Activated CD8-positive, alpha-beta memory T cell treated with anti-CD3 and anti-CD28 coated beads for 36 hours (primary cell): ENCODE results near the gene TAS2R46. TPM values are rescaled to one million over a fixed set of nuclear protein-coding genes. Genes with fewer than 3 reads are reported as not detected.
"Not testable (repeated sequence)": the region's sequence is repeated elsewhere in the genome, so short reads cannot be mapped to it uniquely, and the experiment has no call there.

Experiments
- CTCF ChIA-PET: fragments of 350-600 bp; sonication (Branson Sonifier 250); formaldehyde crosslinking; loops from one replicate; lab custom pipeline; 2021; ENCODE audit warnings: antibody characterized with exemption; lab: Charles Lee
- POLR2A ChIA-PET: fragments of 350-600 bp; sonication (Branson Sonifier 250); formaldehyde crosslinking; loops from one replicate; lab custom pipeline; 2021; ENCODE audit warnings: antibody characterized with exemption; lab: Charles Lee
- total RNA-seq, 2 experiments: library from RNA; stranded (reverse); gene quantifications; one replicate each; pipeline ENCODE4 v1.2.3, GENCODE V29; 2021

The TAS2R46 gene, protein sequence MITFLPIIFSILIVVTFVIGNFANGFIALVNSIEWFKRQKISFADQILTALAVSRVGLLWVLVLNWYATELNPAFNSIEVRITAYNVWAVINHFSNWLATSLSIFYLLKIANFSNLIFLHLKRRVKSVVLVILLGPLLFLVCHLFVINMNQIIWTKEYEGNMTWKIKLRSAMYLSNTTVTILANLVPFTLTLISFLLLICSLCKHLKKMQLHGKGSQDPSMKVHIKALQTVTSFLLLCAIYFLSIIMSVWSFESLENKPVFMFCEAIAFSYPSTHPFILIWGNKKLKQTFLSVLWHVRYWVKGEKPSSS
- total RNA-seq, result under 1 TPM; 0.34 to 0.38 TPM

DNA sequence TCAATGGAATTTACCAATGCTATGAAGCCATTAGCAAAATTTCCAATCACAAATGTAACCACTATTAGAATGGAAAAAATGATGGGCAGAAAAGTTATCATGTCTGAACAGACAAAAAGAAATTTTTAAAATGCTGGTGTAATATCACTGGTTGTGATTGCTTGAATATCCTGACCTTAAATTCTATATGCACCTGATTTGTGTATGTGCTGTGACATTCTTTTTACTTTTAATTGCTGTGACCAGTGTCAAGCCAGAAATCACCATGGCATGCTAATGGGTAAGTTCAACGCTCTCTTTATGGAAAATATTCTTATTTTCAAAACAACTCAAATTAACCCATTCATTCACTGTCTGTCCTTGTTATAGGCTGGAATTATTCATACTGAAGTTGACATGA lies at the start of gene TAS2R46:
Gene TAS2R46 (minus strand): TSS at position 101 of the 400 bp plus-strand sequence. CDS start 0 bp downstream, at position 101.
- CTCF ChIA-PET, POLR2A ChIA-PET: not testable (repeated sequence)

DNA sequence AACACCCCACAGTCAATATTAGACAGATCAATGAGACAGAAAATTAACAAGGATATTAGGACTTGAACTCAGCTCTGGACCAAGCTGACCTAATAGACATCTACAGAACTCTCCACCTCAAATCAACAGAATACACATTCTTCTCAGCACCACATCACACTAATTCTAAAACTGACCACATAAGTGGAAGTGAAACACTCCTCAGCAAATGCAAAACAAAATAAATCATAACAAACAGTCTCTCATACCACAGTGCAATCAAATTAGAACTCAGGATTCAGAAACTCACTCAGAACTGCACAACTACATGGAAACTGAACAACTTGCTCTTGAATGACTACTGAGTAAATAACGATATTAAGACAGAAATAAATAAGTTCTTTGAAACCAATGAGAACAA lies 49.1 kb upstream of the TAS2R46 start:
- CTCF ChIA-PET, POLR2A ChIA-PET: not testable (repeated sequence)

DNA sequence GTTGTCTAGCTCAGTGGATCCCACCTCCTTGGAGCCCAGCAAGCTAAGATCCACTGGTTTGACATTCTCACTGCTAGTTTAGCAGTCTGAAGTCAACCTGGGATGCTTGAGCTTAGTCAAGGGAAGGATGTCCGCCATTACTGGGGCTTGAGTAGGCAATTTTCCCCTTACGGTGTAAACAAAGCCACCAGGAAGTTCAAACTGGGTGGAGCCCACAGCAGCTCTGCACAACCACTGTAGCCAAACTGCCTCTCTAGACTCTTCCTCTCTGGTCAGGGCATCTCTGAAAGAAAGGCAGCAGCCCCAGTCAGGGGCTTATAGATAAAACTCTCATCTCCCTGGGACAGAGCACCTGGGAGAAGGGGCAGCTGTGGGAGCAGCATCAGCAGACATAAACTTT lies 46.8 kb upstream of the TAS2R46 start:
- ChIA-PET POLR2A (no interaction called here), CTCF (no interaction called here)

DNA sequence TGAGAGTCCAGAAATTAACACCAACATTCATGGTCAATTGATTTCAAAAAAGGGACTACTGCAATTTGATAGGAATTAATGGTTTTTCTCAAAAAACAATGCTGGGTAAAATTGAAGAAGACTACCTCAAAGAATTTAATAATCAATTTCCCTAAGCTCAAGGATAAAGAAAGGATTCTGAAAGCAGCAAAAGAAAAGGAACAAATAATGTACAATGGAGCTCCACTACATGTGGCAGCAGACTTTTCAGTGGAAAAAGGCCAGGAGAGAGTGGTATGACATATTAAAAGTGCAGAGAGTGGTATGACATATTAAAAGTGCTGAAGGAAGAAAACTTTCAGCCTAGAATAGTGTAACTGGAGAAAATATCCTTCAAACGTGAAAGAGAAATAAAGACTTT lies 45.6 kb upstream of the TAS2R46 start:
- ChIA-PET POLR2A (no interaction called here), CTCF (no interaction called here)

DNA sequence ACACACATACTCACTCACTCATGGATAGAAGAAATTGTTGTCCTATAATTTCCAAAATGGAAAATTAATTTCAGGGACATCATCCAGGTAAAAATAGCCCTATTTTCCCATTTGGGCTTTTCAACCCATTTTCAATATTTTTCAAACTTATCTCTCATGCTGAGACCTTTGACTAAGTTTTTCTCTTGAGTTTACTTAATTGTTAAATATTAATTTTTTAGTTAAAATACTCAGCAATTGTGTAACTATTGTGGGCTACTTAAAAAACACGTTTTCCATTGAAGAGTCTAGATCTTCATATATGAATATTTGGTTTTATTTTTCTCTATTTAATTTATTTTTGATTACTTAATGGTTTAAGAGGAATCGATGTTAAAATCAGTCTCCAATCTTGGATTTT lies 44.2 kb upstream of the TAS2R46 start:
- ChIA-PET POLR2A (no interaction called here), CTCF (no interaction called here)

DNA sequence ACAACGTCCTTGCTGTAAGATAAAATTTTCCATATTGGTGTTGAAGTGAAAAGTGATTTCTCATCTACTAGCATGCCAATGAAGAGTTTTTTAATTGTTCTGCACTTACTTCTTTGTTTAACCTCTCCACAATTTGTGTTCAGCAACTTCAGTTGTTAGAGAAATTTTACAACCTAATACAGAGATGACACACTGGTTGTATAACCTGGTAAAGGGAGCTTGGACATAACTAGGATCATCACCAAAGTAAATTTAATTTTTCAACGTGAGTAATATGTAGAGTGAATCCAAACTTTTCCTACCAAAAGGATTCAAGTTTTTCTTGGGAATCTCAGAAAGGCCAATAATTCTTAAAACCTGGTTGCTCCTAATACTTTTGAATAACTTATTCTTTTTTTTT lies 43.5 kb upstream of the TAS2R46 start:
- ChIA-PET CTCF (no interaction called here), POLR2A (no interaction called here)

DNA sequence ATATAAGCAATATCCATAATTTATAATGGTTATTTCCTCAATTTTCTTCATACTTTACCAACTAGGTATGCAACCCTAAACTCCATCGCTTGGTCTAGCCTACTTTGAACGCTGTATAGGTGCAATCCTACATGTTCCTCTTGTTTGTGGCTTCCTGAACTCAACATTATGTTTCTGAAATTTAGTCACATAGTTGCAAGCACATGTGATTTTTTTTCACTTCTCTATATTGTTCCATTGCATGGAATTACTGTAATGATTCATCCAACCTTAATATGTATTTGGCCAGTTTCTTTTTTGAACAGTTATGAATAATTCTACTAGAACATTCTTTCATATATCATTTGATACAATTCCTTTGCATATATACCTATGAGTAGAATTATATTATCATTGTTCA lies 32.8 kb upstream of the TAS2R46 start:
- CTCF ChIA-PET, POLR2A ChIA-PET: not testable (repeated sequence)

DNA sequence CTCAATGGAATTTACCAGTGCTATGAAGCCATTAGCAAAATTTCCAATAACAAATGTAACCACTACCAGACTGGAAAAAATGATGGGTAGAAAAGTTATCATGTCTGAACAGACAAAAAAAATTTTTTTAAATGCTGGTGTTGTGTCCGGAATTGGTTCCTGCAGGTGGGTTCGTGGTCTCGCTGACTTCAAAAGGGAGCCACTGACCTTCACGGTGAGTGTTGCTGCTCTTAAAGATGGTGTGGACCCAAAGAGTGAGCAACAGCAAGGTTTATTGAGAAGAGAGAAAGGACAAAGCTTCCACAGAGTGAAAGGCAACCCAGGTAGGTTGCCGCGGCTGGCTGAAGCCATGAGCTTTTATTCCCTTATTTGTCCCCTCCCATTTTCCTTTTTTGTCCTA lies 30.0 kb upstream of the TAS2R46 start, which contains the start of gene TAS2R43:
Gene TAS2R43 (minus strand): TSS at position 186 of the 400 bp plus-strand sequence. CDS start 84 bp downstream, at position 102.
- ChIA-PET POLR2A (no interaction called here), CTCF (no interaction called here)

DNA sequence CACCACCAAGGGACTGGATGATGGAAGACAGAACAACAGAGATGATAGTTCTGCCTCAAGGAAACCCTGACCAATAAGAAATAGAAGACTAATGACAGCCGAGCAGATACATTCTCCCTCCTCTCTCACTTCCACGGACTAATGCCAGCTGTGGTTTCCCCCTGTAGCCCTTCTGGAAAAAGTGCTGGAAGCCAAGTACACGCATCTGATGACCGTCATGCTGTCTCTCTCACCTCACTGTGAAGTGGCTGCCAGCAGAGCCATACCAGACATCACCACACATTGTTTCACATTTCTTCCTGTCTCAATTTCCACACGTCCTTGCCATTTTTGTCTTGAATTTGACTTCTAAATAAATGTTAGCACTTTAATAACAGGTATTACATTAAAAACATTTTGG lies 27.2 kb upstream of the TAS2R46 start:
- POLR2A ChIA-PET, result no interaction called here
- CTCF ChIA-PET, result no interaction called here

DNA sequence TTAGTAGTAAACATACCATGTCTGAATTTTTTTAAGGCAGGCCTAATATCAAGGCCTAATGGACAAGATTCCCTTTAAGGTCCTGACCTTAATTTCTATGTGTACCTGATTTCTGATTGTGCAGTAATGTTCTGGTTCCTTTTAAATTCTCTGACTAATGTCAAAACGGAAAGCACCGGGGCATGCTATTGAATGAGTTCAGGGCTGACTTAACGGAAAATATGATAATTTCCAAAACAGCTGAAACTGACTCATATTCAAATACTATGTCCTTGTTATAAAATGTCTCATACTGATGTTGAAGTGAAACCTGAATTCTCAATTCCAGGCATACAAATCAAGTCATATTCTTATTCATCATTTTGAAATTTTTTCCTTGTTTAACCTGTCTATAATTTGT lies 23.3 kb upstream of the TAS2R46 start:
- CTCF ChIA-PET, result no interaction called here

DNA sequence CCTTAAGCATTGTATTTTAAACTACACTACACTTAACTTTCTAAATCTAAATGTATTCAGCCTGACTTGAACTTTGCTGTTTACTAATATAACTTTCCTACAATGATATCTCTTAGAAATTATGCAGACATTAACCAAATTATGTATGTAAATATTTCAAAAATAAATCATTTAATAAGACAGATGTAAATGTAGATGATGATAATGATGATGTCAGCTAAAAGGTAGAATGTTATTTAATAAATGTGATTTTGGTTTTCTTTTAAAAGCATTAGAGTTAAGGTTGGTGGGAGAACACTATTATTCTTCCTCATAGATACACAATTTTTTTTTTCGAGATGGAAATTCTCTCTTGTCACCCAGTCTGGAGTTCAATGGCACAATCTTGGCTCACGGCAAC lies 19.9 kb upstream of the TAS2R46 start:
- ChIA-PET CTCF (no interaction called here), POLR2A (no interaction called here)

More for the DNA sequence above, 23.3 kb upstream of the TAS2R46 start:
- POLR2A ChIA-PET, result no interaction called here

DNA sequence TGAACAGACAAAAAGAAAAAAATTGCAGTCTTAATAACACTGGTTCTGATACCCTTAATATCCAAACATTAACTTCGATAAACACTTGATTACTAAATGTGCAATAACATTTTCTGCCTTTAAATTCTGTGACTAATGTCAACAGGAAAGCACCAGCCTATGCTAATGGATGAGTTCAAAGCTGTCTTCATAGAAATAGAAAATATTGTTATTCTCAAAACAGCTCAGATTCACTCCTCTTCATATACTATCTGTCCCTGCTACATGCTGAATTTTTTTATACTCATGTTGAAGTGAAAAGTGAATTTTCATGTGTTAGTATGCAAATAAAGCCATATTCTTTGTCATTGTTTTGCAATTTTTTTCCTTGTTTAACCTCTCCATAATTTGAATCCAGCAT lies 16.2 kb upstream of the TAS2R46 start:
- POLR2A ChIA-PET, result no interaction called here
- CTCF ChIA-PET, result no interaction called here

DNA sequence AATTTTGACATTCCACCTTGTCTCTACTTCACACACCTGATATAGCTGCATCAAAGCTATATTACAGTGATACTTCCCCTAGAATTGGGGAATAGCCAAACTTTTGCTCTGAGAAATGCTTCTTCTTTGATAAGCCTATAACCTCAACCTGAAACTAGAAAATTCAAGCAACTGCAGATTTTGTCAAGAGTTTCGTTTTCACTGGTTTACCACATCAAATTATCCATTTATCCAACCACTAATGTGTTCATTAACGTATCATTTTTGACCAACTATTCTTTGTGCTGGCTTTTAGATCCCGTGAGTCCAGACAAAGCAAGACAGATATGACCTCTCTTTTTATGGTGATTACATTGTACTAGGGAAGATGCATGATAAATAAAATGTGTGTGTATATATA lies 13.5 kb upstream of the TAS2R46 start:
- POLR2A ChIA-PET, result no interaction called here

DNA sequence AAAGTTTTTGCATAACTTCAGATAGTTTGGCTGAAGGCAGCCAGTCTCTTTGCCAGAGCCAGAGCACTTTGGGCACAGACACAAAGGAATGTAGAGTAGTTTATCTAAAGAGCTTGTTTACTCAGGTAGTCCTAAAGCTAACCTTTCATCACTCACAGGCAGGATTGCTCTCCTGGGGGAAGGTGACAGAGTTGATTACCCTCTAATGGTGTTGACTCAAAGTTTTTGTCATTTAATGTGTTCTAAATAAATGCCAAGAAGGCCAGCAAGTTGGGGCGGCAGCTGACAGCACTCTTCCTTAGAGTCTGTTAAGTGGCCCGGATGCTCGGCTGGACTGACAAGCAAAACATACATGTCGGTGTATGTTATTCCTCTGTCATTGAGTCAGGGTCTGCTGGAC lies 9.3 kb upstream of the TAS2R46 start:
- POLR2A ChIA-PET, result no interaction called here
- CTCF ChIA-PET, result no interaction called here

More for the DNA sequence above, 13.5 kb upstream of the TAS2R46 start:
- CTCF ChIA-PET, result no interaction called here

DNA sequence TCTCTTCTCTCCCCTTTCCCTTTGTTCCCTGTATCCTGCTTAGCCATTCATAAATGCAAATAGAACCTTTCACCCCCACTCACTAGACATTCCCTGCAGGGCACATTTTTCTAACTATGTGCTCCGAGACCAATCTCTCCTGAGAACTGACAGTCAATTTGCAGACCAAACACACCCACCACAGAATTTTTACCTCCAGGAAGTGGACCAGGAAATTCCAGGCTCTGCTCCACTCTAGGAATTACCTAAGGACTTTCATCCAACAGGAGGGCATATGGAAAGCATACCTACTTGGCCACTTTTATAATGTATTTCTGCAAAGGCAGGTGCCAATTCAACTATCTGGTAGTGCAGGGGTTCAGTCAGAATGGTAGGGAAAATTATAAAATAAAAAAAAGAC lies 8.9 kb upstream of the TAS2R46 start:
- CTCF ChIA-PET, result no interaction called here
- POLR2A ChIA-PET, result no interaction called here

DNA sequence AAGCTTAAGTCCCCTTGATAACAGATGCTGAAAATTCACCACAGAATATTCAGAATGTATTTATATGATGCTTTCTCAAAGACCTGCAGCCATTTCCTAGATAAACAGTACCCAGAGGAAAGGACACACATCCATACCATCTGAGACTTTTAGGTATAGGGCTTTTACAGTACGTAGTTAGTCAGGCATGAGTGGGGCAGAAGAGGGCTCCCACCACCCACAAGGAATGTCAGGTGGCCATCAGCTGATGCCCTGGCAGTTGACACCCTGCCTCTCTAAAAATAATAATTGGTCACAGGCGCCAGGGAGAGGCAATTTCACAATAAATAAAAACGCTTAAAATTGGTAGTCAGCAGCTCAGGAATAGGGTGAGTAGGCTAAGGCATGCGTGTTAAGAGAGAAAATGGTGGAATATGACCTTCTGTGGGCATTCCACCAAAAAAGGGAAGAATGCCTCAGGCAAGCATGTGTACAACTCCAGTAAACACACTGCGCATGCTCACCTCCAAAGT lies 7.8 kb upstream of the TAS2R46 start:
- POLR2A ChIA-PET, result no interaction called here
- CTCF ChIA-PET, result no interaction called here

DNA sequence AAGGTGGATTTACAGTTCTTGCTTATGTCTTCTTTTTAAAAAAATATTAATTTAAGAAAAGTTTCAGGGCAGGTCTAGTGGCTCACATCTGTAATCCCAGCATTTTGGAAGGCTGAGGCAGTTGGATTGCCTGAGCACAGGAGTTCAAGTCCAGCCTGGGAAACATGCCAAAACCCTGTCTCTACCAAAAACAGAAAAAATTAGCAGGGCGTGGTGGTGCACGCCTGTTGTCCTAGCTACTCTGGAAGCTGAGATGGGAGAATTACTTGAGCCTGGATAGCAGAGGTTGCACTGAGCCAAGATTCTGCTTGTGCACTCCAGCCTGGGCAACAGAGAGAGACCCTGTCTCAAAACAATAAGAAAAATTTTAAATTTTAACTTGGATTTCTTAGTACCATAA lies 5.4 kb upstream of the TAS2R46 start:
- ChIA-PET CTCF (no interaction called here), POLR2A (no interaction called here)

DNA sequence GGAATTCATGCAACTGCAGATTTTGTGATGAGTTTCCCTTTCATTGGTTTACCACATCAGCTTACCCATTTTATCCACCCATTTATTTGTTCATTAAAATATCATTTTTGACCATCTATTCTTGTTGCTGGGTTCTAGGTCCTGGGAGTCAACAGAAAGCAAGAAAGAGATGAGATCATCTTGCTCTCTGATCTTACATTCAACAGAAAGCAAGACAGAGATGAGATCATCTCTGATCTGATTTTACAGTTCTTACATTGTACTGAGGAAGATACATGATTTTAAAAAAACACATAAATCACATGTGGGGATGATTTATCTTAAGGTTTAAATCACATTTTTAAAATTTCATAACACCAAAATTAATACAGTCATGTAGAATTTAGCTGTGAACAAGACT lies 2.3 kb downstream of the TAS2R46 start:
- POLR2A ChIA-PET, result no interaction called here
- CTCF ChIA-PET, result no interaction called here

DNA sequence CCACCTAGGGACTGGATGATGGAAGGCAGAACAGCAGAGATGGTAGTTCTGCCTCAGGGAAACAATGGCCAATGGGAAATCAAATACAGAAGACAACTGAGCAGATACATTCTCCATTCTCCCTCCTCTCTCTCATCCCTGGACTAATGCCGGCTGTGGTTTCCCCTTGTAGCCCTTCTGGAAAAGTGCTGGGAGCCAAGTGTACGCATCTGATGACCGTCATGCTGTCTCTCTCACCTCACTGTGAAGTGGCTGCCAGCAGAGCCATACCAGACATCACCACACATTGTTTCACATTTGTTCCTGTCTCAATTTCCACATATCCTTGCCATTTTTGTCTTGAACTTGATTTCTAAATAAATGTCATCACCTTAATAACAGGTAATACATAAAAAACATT lies 3.1 kb downstream of the TAS2R46 start:
- POLR2A ChIA-PET, result no interaction called here

DNA sequence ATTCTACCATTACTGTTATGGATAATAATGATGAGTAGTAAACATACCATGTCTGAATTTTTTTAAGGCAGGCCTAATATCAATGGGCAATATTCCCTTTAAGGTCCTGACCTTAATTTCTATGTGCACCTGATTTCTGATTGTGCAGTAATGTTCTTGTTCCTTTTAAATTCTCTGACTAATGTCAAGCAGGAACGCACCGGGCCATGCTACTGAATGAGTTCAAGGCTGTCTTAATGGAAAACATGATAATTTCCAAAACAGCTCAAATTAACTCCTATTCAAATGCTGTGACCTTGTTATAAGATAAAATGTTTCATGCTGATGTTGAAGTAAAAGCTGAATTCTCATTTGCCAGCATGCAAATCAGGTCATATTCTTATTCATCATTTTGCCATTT lies 6.8 kb downstream of the TAS2R46 start:
- POLR2A ChIA-PET, result no interaction called here
- CTCF ChIA-PET, result no interaction called here

More for the DNA sequence above, 3.1 kb downstream of the TAS2R46 start:
- CTCF ChIA-PET, result no interaction called here

DNA sequence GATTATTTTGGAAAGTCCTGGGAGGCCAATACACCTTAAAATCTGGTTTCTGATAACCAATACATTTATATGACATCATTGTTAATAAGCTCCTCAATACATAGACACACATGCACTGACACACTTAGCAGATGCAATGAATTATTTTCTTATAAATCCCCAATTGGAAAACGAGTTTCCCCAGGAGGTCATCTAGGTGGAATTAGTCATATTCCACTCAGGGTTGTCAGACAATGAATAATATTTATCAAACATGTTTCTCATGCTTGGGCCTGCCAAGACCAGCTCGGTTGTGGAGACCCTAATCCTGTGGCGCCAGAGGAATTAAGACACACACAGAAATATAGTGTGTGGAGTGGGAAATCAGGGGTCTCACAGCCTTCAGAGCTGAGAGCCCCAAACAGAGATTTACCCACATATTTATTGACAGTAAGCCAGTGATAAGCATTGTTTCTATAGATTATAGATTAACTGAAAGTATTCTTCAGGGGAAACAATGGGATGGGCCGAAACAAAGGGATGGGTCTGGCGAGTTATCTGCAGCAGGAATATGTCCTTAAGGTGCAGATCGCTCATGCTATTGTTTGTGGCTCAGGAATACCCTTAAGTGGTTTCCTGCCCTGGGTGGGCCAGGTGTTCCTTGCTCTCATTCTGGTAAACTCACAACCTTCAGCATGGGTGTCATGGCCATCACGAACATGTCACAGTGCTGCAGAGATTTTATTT lies 12.1 kb downstream of the TAS2R46 start:
- POLR2A ChIA-PET, result not testable (repeated sequence)

More for the DNA sequence above, 12.1 kb downstream of the TAS2R46 start:
- CTCF ChIA-PET, result not testable (repeated sequence)
